CD14-positive monocyte (primary cell): ENCODE results near the gene FAM117B. TPM values are rescaled to one million over a fixed set of nuclear protein-coding genes. Genes with fewer than 3 reads are reported as not detected.

ENCODE experiments used
- DNase-seq, 3 donors: peaks; one replicate each; pipeline ENCODE4 v3.0.0-alpha.2; 2011 to 2022
- H2AFZ ChIP-seq: 2 replicates; pipeline ENCODE4 v1.6.0; 2012; ENCODE audit warnings: mild to moderate bottlenecking, low read depth, low read length, inconsistent platforms; ENCODE audit not compliant: insufficient read depth, poor library complexity, severe bottlenecking
- H3K27ac ChIP-seq, 2 donors: 1 replicate in 1 of 2; 2 replicates in 1 of 2; pipeline ENCODE4 v1.5.1; 2012 to 2013; ENCODE audit warnings: low read length in 2 of 2, control low read depth in 1 of 2, inconsistent platforms in 1 of 2, low read depth in 1 of 2, mild to moderate bottlenecking in 1 of 2
- H3K27me3 ChIP-seq, 2 donors: one replicate each; pipeline versions ENCODE4 v1.6.0 to v1.6.1; 2011 to 2013; ENCODE audit warnings: low read length in 2 of 2; ENCODE audit not compliant: control insufficient read depth in 2 of 2, insufficient read depth in 2 of 2
- H3K36me3 ChIP-seq, 2 donors: replicated peaks in 1 of 2; 1 replicate in 1 of 2; 2 replicates in 1 of 2; pipeline versions ENCODE4 v1.5.1 to v1.6.1; 2012 to 2013; ENCODE audit warnings: low read length in 2 of 2, control low read depth in 1 of 2, inconsistent platforms in 1 of 2, mild to moderate bottlenecking in 1 of 2; ENCODE audit not compliant: insufficient read depth in 2 of 2, control insufficient read depth in 1 of 2
- H3K4me1 ChIP-seq, 2 donors: 1 replicate in 1 of 2; 2 replicates in 1 of 2; pipeline versions ENCODE4 v1.5.1 to v1.6.1; 2012 to 2013; ENCODE audit warnings: low read length in 2 of 2, control low read depth in 1 of 2, inconsistent platforms in 1 of 2, mild to moderate bottlenecking in 1 of 2, moderate library complexity in 1 of 2; ENCODE audit not compliant: insufficient read depth in 2 of 2, control insufficient read depth in 1 of 2
- H3K4me2 ChIP-seq: replicated peaks from 2 replicates; pipeline ENCODE3; 2012; ENCODE audit warnings: low read length, moderate library complexity, mild to moderate bottlenecking; ENCODE audit not compliant: poor library complexity, severe bottlenecking; ENCODE audit errors: extremely low read depth
- H3K4me3 ChIP-seq, 3 experiments: fragments of 200-600 bp in 1 of 3; sonication (generic) in 1 of 3; replicated peaks in 1 of 3; 1 replicate in 2 of 3; 2 replicates in 1 of 3; pipeline ENCODE4 v1.5.1; 2011 to 2013; ENCODE audit warnings: low read length in 3 of 3, mild to moderate bottlenecking in 3 of 3, control low read depth in 2 of 3, low read depth in 2 of 3, inconsistent platforms in 1 of 3, moderate library complexity in 1 of 3
- H3K79me2 ChIP-seq: 2 replicates; pipeline ENCODE4 v1.6.0; 2012; ENCODE audit warnings: mild to moderate bottlenecking, control low read depth, inconsistent platforms, low read length, moderate library complexity; ENCODE audit not compliant: insufficient read depth
- H3K9ac ChIP-seq: 2 replicates; pipeline ENCODE4 v1.6.0; 2017; ENCODE audit warnings: low read length, mild to moderate bottlenecking; ENCODE audit not compliant: insufficient read depth, poor library complexity, severe bottlenecking
- H3K9me3 ChIP-seq, 2 donors: replicated peaks in 1 of 2; 1 replicate in 1 of 2; 2 replicates in 1 of 2; pipeline versions ENCODE4 v1.5.1 to v1.6.1; 2012 to 2013; ENCODE audit warnings: low read length in 2 of 2, control low read depth in 1 of 2; ENCODE audit not compliant: control insufficient read depth in 1 of 2, insufficient read depth in 1 of 2
- H4K20me1 ChIP-seq: 2 replicates; pipeline ENCODE4 v1.6.0; 2012; ENCODE audit warnings: mild to moderate bottlenecking, low read length, control low read depth, moderate library complexity; ENCODE audit not compliant: insufficient read depth
- H3K27ac Mint-ChIP-seq, 7 donors: one replicate each; pipeline ENCODE4 v1.8.0; 2020; ENCODE audit warnings: mild to moderate bottlenecking in 7 of 7, mixed read lengths in 7 of 7, moderate library complexity in 6 of 7, inconsistent platforms in 2 of 7
- H3K27me3 Mint-ChIP-seq, 3 donors: one replicate each; pipeline ENCODE4 v1.8.0; 2021 to 2022; ENCODE audit warnings: low read depth in 3 of 3, mild to moderate bottlenecking in 3 of 3, mixed read lengths in 3 of 3, moderate library complexity in 3 of 3, inconsistent platforms in 1 of 3
- H3K36me3 Mint-ChIP-seq, 2 donors: one replicate each; pipeline ENCODE4 v1.8.0; 2020; ENCODE audit warnings: mixed read lengths in 2 of 2, inconsistent platforms in 1 of 2, mild to moderate bottlenecking in 1 of 2
- H3K4me1 Mint-ChIP-seq: one replicate; pipeline ENCODE4 v1.8.0; 2020; ENCODE audit warnings: mild to moderate bottlenecking, mixed read lengths
- H3K4me3 Mint-ChIP-seq, 2 donors: one replicate each; pipeline ENCODE4 v1.8.0; 2020; ENCODE audit warnings: mild to moderate bottlenecking in 2 of 2, mixed read lengths in 2 of 2, moderate library complexity in 1 of 2
- H3K9me3 Mint-ChIP-seq, 7 donors: one replicate each; pipeline ENCODE4 v1.8.0; 2020 to 2022; ENCODE audit warnings: mixed read lengths in 7 of 7, mild to moderate bottlenecking in 6 of 7, moderate library complexity in 6 of 7, inconsistent platforms in 2 of 7
- WGBS: methylation state at CpG from one replicate; pipeline ENCODE4 v1.1.5; 2013; ENCODE audit warnings: missing lambda C conversion rate; ENCODE audit not compliant: insufficient coverage; 5-methylcytosine and 5-hydroxymethylcytosine counted together
- intact Hi-C, 2 donors: fragments of 100-400 bp; cut with micrococcal nuclease; formaldehyde crosslinking; loops; one replicate each; pipeline versions ENCODE4 v1.15.0 to v1.15.1; 2023
- polyA plus RNA-seq, 3 donors: library from polyadenylated mRNA; depleted of rRNA in 1 of 3; unstranded in 2 of 3; stranded (reverse) in 1 of 3; fragments of 300-500 nt in 2 of 3; fragments of >200 nt in 1 of 3; fragmentation: Illumina TruSeq in 2 of 3; gene quantifications; 1 replicate in 2 of 3; 2 replicates in 1 of 3; pipeline ENCODE4 v1.2.3, GENCODE V29; 2012 to 2021
- TF ChIP-seq, protein P1 (sequence below): fragments of 200-600 bp; IDR thresholded peaks from one replicate; pipeline ENCODE4 v1.8.0; 2022; ENCODE audit warnings: antibody characterized with exemption, mild to moderate bottlenecking

The FAM117B gene
- polyA plus RNA-seq, 3 donors = 4.6 to 5.5 (median 4.6) TPM

DNA sequence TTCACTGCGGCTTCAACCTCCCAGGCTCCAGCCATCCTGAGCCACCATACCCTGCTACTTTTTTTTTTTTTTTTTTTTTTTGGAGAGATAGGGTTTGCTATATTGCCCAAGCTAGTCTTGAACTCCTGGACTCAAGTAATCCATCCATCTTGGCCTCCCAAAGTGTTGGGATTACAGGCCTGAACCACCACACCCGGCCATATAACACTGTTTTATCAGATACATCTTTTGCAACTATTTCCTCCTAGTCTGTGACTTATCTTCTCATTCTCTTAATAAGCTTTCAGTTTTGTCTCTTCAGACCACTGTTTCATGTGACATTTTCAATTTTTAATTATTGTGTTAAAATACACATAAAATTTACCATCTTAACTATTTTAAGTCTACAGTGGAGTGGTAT is 35.7 kb upstream of the FAM117B start:
- Histone ChIP-seq H3K27me3 (no peaks in the 10 kb centered on the region), H3K9ac (no peak overlapping the region), H3K4me1 (peaks cover 0 to 9% of the 10 kb centered on the region in 2 donors), H3K36me3 (no peaks in the 10 kb centered on the region), H3K4me3 (no peak overlapping the region), H3K4me2 (no peak overlapping the region), H3K27ac (no peak overlapping the region), H4K20me1 (no peaks in the 10 kb centered on the region), H3K79me2 (no peaks in the 10 kb centered on the region), H2AFZ (no peak overlapping the region), H3K9me3 (no peaks in the 10 kb centered on the region)
- TF ChIP-seq, protein P1, sequence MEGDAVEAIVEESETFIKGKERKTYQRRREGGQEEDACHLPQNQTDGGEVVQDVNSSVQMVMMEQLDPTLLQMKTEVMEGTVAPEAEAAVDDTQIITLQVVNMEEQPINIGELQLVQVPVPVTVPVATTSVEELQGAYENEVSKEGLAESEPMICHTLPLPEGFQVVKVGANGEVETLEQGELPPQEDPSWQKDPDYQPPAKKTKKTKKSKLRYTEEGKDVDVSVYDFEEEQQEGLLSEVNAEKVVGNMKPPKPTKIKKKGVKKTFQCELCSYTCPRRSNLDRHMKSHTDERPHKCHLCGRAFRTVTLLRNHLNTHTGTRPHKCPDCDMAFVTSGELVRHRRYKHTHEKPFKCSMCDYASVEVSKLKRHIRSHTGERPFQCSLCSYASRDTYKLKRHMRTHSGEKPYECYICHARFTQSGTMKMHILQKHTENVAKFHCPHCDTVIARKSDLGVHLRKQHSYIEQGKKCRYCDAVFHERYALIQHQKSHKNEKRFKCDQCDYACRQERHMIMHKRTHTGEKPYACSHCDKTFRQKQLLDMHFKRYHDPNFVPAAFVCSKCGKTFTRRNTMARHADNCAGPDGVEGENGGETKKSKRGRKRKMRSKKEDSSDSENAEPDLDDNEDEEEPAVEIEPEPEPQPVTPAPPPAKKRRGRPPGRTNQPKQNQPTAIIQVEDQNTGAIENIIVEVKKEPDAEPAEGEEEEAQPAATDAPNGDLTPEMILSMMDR = no peak
- intact Hi-C loops = no loop called here
- Mint-ChIP-seq H3K4me1 (peaks cover 15% of the 10 kb centered on the region), H3K27me3 (peaks cover 0 to 1% (median 0%) of the 10 kb centered on the region in 3 donors), H3K4me3 (no peak overlapping the region), H3K27ac (no peak overlapping the region), H3K9me3 (no peaks in the 10 kb centered on the region), H3K36me3 (no peaks in the 10 kb centered on the region)
- WGBS = no CpG with 5 or more reads among the region's 2 CpGs
- DNase-seq = no peak

DNA sequence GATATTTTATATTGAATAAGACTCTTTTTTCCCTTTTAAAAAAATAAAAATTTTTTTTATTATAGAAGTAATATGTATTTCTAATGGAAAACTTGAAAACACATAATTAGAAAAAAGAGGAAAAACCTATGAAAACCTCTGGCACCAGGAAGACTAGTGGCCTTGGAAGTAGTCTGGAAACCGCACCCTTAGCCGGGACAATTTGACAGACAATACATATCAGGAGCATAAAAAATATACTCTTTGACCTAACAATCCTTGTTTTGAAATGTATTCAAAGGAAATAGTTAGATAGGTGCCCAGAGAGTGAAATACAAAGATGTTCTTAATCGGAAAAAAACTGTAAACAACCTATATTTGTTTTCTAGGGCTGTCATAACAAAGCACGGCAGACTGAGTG is 34.9 kb upstream of the FAM117B start:
- no peak for DNase-seq
- Mint-ChIP-seq H3K36me3 (no peaks in the 10 kb centered on the region), H3K4me1 (peaks cover 8% of the 10 kb centered on the region), H3K27ac (no peak overlapping the region), H3K9me3 (no peaks in the 10 kb centered on the region), H3K27me3 (peaks cover 0 to 1% (median 0%) of the 10 kb centered on the region in 3 donors), H3K4me3 (no peak overlapping the region)
- WGBS = no CpG with 5 or more reads among the region's 4 CpGs
- intact Hi-C loops = no loop called here
- Histone ChIP-seq H3K27me3 (no peaks in the 10 kb centered on the region), H3K36me3 (no peaks in the 10 kb centered on the region), H3K79me2 (no peaks in the 10 kb centered on the region), H3K27ac (no peak overlapping the region), H3K4me2 (no peak overlapping the region), H3K9me3 (no peaks in the 10 kb centered on the region), H2AFZ (no peak overlapping the region), H4K20me1 (no peaks in the 10 kb centered on the region), H3K4me1 (peaks cover 0 to 2% of the 10 kb centered on the region in 2 donors), H3K9ac (no peak overlapping the region), H3K4me3 (no peak overlapping the region)
- TF ChIP-seq, protein P1 = no peak
